SU-DHL-6 (cell line): ENCODE results near the gene PRDM16.

Experiments
- CTCF ChIP-seq: fragments of 200-600 bp; sonication (generic); IDR thresholded peaks from one replicate; pipeline ENCODE4 v1.5.1; 2017; ENCODE audit warnings: antibody characterized with exemption, mild to moderate bottlenecking, low read length, moderate library complexity; ENCODE audit not compliant: insufficient read depth, poor library complexity, severe bottlenecking
- EZH2phosphoT487 ChIP-seq: fragments of 200-600 bp; sonication (generic), shearing (Covaris generic); conservative IDR thresholded peaks from 2 replicates; pipeline ENCODE4 v1.6.1; 2018; ENCODE audit warnings: mild to moderate bottlenecking, antibody characterized with exemption, low read length, moderate library complexity, mixed read lengths

- TF ChIP-seq CTCF: no peak
- no peak for TF ChIP-seq EZH2phosphoT487
Observed at GRCh38 chr1:3272321-3273045, 203.5 kb downstream of the PRDM16 start.
